ENCODE measurements around the gene MPC1L.
"Not testable (repeated sequence)": the region's sequence is repeated elsewhere in the genome, so short reads cannot be mapped to it uniquely, and the experiment has no call there.

The MPC1L gene

GRCh38 chrX:40623139-40623536, at the start of gene MPC1L:
Gene MPC1L (plus strand): TSS chrX:40623428. CDS start chrX:40623566, 138 bp downstream.
- Histone ChIP-seq H3K36me3 (ENCODE audit: insufficient read depth, low read length) (peaks cover under 1% of the 10 kb centered on the region), H3K4me1 (ENCODE audit: insufficient read depth, low read length) (peaks cover under 1% of the 10 kb centered on the region), H3K27me3 (ENCODE audit: insufficient read depth, low read length) (no peaks in the 10 kb centered on the region), H3K9me3 (ENCODE audit: low read length) (peaks cover 2% of the 10 kb centered on the region), H3K4me3 (ENCODE audit: low read length) (no peak within 1 kb of the TSS), H2AFZ (ENCODE audit: low read depth, low read length) (no peak within 1 kb of the TSS)

GRCh38 chrX:40573763-40574162, 49.5 kb upstream of the MPC1L start:
- no peak overlapping the region for H3K4me3 ChIP-seq (ENCODE audit: low read length)
- no peaks in the 10 kb centered on the region for H3K27me3 ChIP-seq (ENCODE audit: insufficient read depth, low read length)
- H3K36me3 ChIP-seq (ENCODE audit: insufficient read depth, low read length), result no peaks in the 10 kb centered on the region
- H3K4me1 ChIP-seq (ENCODE audit: insufficient read depth, low read length), result no peaks in the 10 kb centered on the region
- no peaks in the 10 kb centered on the region for H3K9me3 ChIP-seq (ENCODE audit: low read length)
- no peak overlapping the region for H2AFZ ChIP-seq (ENCODE audit: low read depth, low read length)

GRCh38 chrX:40575411-40575810, 47.8 kb upstream of the MPC1L start:
- not testable (repeated sequence) for H3K27me3 ChIP-seq (ENCODE audit: insufficient read depth, low read length); H3K9me3 ChIP-seq (ENCODE audit: low read length); H3K4me3 ChIP-seq (ENCODE audit: low read length)

DNA sequence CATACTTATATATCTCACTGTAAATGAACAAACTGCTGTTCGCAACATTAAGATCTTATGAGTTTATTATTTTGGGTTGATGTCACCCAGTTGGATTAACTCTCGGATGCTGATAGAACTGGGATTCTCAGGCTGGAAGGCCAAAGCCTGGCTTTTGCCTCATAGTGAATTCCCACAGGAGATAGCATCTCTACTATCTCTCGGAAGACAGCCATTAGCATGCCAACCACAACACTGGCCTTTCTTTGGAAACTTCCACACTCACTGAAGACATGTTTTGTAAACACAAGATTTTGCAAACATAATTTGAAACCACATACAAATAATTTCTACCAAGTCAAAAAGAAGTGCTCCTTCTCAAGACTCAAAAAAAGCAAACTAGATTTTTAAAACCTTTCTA, 46.9 kb upstream of the MPC1L start:
- H2AFZ ChIP-seq (ENCODE audit: low read depth, low read length), result no peak overlapping the region
- no peaks in the 10 kb centered on the region for H3K27me3 ChIP-seq (ENCODE audit: insufficient read depth, low read length)
- H3K4me3 ChIP-seq (ENCODE audit: low read length), result no peak overlapping the region
- no peaks in the 10 kb centered on the region for H3K9me3 ChIP-seq (ENCODE audit: low read length)
- H3K36me3 ChIP-seq (ENCODE audit: insufficient read depth, low read length), result no peaks in the 10 kb centered on the region
- no peaks in the 10 kb centered on the region for H3K4me1 ChIP-seq (ENCODE audit: insufficient read depth, low read length)

More at GRCh38 chrX:40575411-40575810, 47.8 kb upstream of the MPC1L start:
- not testable (repeated sequence) for H2AFZ ChIP-seq (ENCODE audit: low read depth, low read length); H3K4me1 ChIP-seq (ENCODE audit: insufficient read depth, low read length); H3K36me3 ChIP-seq (ENCODE audit: insufficient read depth, low read length)

DNA sequence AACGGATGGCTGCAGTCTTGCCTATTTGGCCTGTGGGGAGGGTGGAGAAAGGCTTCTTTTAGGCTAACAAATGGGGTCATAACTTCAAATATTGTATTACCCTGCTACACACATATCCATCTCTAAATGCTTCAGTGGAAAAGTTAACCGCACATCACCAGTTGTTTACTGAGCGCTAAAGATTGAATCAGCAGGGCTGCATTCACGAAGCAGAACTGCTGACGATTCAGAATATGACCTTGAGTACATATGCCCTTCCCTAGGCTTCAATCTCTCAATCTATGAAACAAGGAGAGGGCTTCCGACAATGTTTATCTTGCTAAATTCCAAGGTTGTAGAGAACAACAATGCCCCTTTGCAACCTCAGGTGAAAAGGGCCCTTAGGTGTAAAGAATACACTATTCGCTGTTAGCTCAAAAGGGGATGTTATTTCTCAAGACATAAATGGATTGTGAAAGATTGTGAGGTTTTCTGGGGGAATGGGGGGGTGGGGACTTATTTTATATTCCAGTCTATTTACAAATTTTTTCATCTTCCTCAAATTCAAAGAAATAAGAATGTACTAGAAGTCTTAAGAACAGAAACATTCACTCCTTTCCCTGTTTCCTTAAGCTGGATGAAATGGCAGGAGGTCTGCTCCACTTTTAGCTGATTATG, 45.1 kb upstream of the MPC1L start:
- Histone ChIP-seq H2AFZ (ENCODE audit: low read depth, low read length) (no peak overlapping the region), H3K4me3 (ENCODE audit: low read length) (no peak overlapping the region), H3K27me3 (ENCODE audit: insufficient read depth, low read length) (no peaks in the 10 kb centered on the region), H3K4me1 (ENCODE audit: insufficient read depth, low read length) (no peaks in the 10 kb centered on the region), H3K36me3 (ENCODE audit: insufficient read depth, low read length) (no peaks in the 10 kb centered on the region), H3K9me3 (ENCODE audit: low read length) (no peaks in the 10 kb centered on the region)

GRCh38 chrX:40579141-40579540, 44.1 kb upstream of the MPC1L start:
- H3K4me3 ChIP-seq (ENCODE audit: low read length), result no peak overlapping the region
- H3K4me1 ChIP-seq (ENCODE audit: insufficient read depth, low read length), result no peaks in the 10 kb centered on the region
- H3K36me3 ChIP-seq (ENCODE audit: insufficient read depth, low read length), result no peaks in the 10 kb centered on the region
- H3K9me3 ChIP-seq (ENCODE audit: low read length), result no peaks in the 10 kb centered on the region
- no peaks in the 10 kb centered on the region for H3K27me3 ChIP-seq (ENCODE audit: insufficient read depth, low read length)
- no peak overlapping the region for H2AFZ ChIP-seq (ENCODE audit: low read depth, low read length)

GRCh38 chrX:40579900-40580536, 43.2 kb upstream of the MPC1L start:
- Histone ChIP-seq H2AFZ (ENCODE audit: low read depth, low read length) (no peak overlapping the region), H3K27me3 (ENCODE audit: insufficient read depth, low read length) (no peaks in the 10 kb centered on the region), H3K4me3 (ENCODE audit: low read length) (peak overlapping the region; percentile 75), H3K36me3 (ENCODE audit: insufficient read depth, low read length) (no peaks in the 10 kb centered on the region), H3K9me3 (ENCODE audit: low read length) (no peaks in the 10 kb centered on the region), H3K4me1 (ENCODE audit: insufficient read depth, low read length) (no peaks in the 10 kb centered on the region)

- H3K36me3 ChIP-seq (ENCODE audit: insufficient read depth, low read length), result no peaks in the 10 kb centered on the region
Observed at GRCh38 chrX:40580537-40581335, 42.5 kb upstream of the MPC1L start, which contains the start of gene ATP6AP2. Gene ATP6AP2 (plus strand): TSS chrX:40580970. CDS start chrX:40581066, 96 bp downstream.

DNA sequence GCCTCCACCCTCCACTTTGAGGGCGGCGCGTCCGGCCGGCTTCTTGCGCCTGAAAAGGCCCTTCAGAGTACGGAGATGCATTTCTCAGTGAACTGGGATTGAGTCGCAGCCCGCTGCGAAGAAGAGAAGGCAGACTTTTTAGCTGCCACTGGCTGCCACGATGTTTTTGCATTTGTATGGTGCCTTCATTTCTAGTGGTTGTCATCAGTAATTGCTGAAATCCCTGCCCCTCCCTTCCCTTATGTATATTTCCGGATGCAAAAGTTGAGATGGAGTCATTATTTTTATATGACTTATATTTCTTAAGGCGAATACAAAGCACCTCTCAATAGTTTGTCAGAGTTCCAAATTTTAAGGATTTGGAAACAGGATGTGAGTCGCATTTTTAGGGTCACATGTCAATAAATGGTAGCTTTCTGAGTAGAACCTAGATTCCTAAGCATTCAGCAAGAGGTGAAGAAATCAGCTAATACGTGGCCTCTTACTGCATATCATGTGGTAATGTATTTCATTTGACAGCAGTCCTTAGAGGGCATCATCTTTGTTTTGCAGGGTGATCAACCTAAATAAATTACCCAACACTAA, 41.8 kb upstream of the MPC1L start:
- Histone ChIP-seq H3K4me3 (ENCODE audit: low read length) (peak overlapping the region; percentile 75), H3K9me3 (ENCODE audit: low read length) (no peaks in the 10 kb centered on the region), H3K4me1 (ENCODE audit: insufficient read depth, low read length) (no peaks in the 10 kb centered on the region), H3K36me3 (ENCODE audit: insufficient read depth, low read length) (no peaks in the 10 kb centered on the region), H2AFZ (ENCODE audit: low read depth, low read length) (peak overlapping the region; percentile 72), H3K27me3 (ENCODE audit: insufficient read depth, low read length) (no peaks in the 10 kb centered on the region)

More at GRCh38 chrX:40580537-40581335, 42.5 kb upstream of the MPC1L start, which contains the start of gene ATP6AP2:
- H3K27me3 ChIP-seq (ENCODE audit: insufficient read depth, low read length), result no peaks in the 10 kb centered on the region
- peak within 1 kb of the TSS; percentile 72 for H2AFZ ChIP-seq (ENCODE audit: low read depth, low read length)
- H3K9me3 ChIP-seq (ENCODE audit: low read length), result no peaks in the 10 kb centered on the region
- no peaks in the 10 kb centered on the region for H3K4me1 ChIP-seq (ENCODE audit: insufficient read depth, low read length)
- peak within 1 kb of the TSS; percentile 75 for H3K4me3 ChIP-seq (ENCODE audit: low read length)

- H3K9me3 ChIP-seq (ENCODE audit: low read length); H3K27me3 ChIP-seq (ENCODE audit: insufficient read depth, low read length); H2AFZ ChIP-seq (ENCODE audit: low read depth, low read length); H3K4me1 ChIP-seq (ENCODE audit: insufficient read depth, low read length); H3K4me3 ChIP-seq (ENCODE audit: low read length); H3K36me3 ChIP-seq (ENCODE audit: insufficient read depth, low read length): not testable (repeated sequence)
Observed at GRCh38 chrX:40582178-40582577, 41.0 kb upstream of the MPC1L start.

- Histone ChIP-seq H3K4me1 (ENCODE audit: insufficient read depth, low read length) (no peaks in the 10 kb centered on the region), H3K27me3 (ENCODE audit: insufficient read depth, low read length) (no peaks in the 10 kb centered on the region), H3K9me3 (ENCODE audit: low read length) (no peaks in the 10 kb centered on the region), H2AFZ (ENCODE audit: low read depth, low read length) (no peak overlapping the region), H3K4me3 (ENCODE audit: low read length) (no peak overlapping the region), H3K36me3 (ENCODE audit: insufficient read depth, low read length) (no peaks in the 10 kb centered on the region)
Observed at GRCh38 chrX:40582811-40583210, 40.4 kb upstream of the MPC1L start.

- H3K36me3 ChIP-seq (ENCODE audit: insufficient read depth, low read length); H3K4me1 ChIP-seq (ENCODE audit: insufficient read depth, low read length); H2AFZ ChIP-seq (ENCODE audit: low read depth, low read length); H3K9me3 ChIP-seq (ENCODE audit: low read length); H3K4me3 ChIP-seq (ENCODE audit: low read length); H3K27me3 ChIP-seq (ENCODE audit: insufficient read depth, low read length): not testable (repeated sequence)
Observed at GRCh38 chrX:40587623-40588022, 35.6 kb upstream of the MPC1L start.
